AG08396 (cell line): ENCODE data around the gene LAMTOR5.

Experiments used
- DNase-seq: peaks from one replicate; pipeline ENCODE4 v3.0.0; 2012; ENCODE audit warnings: low spot score, mixed read lengths

The LAMTOR5 gene

DNA sequence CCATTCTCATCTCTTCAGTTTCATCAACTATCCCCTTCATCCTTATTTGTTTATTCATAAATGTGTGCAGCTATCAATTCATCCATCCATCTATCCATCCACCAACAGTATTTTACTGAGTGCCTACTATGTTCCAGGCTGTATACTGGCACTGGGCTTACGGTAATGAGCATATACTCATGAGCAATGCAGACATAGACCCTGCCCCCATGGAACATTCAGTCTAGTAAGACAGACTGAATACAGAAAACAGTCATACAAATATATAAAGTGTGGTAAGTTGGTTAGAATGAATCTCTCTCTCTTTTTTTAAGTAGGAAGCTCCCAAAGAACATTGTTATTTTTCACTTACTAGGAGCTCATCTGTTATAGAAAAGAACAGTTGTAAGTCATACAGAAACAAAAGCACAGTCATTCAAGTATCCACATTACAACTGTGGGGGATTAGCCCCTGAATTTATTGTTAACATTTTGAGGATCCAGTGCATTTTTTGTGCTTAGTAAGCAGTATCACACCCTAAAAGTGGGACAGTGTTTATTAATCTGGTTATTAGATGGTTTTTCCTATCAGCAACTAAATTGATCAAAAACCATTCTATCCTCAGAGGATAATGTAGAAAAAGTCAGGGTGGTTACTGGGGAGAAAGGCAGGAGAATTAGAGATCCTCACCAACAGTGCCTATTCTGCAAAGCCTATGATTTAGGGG is 20.3 kb downstream of the LAMTOR5 start:
- DNase-seq: no peak

DNA sequence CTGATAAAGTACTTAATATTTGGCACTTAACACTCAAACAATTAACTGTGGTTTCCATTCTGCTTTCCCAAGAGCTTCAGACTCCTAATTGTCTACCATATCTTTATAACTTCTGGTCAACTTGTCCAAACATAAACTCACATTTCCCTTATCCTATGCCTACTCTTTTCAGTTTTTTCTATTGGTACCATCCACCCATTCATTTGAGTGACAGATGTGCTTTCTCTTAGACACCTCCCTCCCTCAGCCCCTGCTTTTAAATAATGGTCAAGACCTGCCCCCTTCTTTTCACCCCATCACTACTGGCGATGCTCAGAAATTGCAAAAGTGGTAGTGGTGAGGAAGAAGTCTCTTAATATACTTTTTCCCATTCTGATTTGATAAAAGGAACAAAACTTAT is 22.1 kb downstream of the LAMTOR5 start:
- no peak for DNase-seq

DNA sequence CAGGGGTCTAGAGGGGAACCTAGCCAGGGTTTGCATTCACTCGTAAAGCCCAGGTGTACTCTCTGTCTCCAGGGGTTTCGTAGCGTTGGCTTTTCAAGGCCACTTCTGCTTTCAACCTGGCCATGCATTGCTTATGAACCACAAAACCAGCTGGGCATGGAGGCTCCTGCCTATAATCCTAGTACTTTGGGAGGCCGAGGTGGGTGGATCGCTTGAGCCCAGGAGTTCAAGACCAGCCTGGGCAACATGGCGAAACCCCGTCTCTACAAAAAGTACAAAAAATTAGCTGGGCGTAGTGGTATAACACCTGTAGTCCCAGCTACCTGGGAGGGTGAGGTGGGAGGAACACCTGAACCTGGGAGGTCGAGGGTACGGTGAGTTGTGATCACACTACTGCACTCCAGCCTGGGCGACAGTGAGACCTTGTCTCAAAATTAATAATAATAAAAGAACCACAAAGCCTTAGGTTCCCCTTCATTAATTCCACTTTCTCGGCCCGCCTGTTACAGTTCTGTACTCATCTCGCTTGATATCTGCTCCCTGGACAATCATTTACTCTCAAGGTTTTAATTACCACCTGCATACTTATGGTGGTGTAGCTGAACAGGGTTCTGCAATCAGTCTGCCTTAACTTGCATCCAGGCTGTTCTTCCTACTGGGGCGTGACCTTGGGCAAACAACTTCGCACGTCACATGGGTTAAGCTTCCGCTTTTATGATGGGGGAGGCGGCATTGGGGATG is 22.7 kb downstream of the LAMTOR5 start:
- no peak for DNase-seq

DNA sequence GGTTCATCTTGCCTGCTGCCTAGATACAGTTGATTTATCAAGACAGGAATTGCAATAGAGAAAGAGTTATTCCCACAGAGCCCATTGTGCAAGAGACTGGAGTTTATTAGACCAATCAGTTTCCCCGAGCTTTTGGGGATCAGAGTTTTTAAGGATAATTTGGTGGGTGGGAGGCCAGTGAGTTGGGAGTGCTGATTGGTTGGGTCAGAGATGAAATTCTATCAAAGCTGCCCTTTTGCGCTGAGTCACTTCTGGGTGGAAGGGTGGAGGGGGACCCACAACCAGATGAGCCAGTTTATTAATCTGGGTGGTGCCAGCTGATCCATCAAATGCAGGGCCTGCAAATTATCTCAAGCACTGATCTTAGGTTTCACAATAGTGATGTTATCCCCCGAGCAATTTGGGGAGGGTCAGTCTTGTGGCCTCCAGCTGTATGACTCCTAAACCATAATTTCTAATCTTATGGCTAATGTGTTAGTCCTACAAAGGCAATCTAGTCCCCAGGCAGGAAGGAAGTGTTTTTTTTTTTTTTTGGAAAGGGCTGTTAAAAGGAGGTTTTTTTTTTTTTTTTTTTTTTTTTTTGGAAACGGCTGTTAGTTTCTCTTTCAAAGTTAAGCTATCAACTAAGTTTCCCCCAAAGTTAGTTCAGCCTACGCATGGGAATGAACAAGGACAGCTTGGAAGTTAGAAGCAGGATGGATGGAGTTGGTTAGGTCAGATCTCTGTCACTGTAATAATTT is 24.1 kb downstream of the LAMTOR5 start:
- no peak for DNase-seq

DNA sequence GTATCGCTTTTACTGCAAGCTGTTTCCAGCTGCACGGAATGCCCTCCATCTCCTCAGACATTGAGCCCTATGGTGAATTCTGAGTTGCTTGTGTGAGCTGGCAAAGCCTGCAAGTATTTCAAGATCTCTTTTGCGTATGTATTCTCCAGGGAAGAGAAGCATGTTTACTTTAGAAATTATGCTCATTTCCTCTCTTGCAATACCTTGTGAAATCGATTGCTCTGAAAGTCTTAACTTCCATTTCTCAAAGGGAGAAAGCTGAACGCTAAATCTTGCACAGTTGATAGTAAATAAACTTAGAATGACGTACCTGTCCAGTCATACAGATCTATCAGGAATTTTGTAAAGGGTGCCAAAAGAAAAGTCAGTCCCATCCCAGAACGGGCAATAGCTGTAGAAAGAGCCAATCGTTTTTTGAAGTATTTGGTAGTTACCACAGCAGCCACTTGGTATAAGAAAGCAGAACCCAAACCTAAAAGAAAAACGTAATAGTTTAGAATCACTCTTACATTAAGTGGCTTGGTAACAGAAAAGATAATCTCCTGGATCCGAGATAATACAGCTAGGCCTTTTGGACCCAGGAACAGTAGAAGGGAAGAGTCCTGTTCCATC is 26.7 kb downstream of the LAMTOR5 start:
- DNase-seq: no peak

DNA sequence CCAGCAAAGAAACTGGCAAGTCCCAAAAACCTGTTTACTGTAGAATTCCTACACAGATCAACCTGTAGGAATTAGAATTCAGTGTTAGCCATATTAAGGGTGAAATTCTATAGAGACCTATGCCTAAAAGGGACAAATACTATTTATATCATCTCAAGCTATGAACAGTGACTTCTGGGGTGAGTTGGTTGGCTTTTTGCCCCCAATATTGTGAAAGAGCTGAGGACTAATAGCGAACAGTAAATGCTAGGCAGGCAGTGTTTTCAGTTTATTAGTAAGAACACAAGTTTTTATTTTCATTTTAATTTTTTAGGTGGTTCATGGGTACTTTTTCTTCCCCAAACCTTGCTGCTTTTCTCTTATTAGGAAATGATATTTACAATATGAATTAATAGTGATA is 32.0 kb downstream of the LAMTOR5 start:
- no peak for DNase-seq

DNA sequence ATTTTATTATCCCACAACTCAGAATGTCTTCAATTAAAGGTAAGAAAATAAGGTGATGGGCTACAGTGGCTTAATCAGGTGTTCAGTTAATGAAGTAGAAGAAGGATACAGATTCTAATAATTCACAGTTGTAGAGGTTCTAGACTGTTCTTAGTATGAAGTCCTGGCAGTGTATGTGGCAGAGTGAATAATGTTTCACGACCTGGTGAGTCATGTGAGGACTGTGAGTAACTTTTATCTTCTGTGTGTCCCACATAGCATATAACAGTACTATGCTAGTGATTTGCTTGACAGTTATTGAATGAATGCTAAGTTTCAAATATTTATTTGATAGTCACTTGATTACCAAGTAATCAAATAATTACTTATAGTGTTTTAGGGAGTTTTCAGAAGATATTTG is 36.7 kb downstream of the LAMTOR5 start:
- peak; percentile 28 for DNase-seq

DNA sequence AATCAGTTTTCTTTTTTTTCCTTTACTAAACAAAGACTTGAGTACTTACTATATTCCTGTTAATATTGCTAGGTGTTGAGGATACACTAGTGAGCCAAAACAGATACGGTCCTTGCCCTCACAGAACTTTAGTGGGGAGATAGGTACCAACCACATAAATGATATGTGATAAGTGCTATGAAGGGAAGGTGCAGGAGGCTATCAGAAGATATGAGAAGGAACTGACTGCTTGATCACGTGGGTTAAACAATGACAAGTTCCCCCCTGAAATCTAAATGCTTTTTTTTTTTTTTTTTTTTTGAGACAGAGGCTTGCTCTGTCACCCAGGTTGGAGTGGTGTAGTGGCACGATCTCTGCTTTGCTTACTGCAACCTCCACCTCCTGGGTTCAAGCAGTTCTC is 43.3 kb downstream of the LAMTOR5 start:
- no peak for DNase-seq

DNA sequence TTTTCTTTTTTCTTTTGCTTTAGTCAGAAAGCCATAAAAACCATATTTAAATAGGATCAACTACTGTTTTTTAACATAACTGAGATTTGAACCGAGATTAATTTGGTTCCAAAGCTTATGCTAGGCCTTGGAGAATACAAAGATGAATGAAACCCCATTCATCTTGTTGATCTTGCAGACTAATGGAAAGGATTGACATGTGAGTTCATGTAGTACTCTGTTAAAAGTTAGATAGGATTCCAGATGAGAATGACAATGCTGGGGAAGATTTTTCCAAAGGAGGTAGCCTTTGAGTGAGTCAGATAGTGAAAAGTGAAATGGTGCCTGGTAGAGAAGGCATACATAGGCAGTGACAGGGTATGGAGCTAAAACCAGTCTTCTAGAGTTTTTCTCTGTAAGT is 45.6 kb downstream of the LAMTOR5 start:
- DNase-seq: no peak

DNA sequence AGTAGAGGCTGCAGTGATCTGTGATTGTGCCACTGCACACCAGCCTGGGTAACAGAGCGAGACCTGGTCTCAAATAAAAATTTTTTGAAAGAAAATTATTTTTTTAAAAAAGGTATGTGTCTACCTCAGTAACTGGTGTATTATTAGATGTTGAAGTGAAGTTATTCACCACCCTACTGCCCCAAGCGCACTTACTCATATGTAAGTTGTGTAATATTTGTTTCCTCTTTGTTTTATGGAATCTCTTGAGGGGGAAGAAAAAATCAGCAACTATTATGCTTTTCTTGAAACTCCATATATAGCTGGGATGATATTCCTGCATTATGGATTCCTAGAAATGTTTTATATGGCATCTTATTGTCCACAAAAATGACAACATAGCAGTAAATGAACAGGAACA is 47.1 kb downstream of the LAMTOR5 start:
- no peak for DNase-seq

DNA sequence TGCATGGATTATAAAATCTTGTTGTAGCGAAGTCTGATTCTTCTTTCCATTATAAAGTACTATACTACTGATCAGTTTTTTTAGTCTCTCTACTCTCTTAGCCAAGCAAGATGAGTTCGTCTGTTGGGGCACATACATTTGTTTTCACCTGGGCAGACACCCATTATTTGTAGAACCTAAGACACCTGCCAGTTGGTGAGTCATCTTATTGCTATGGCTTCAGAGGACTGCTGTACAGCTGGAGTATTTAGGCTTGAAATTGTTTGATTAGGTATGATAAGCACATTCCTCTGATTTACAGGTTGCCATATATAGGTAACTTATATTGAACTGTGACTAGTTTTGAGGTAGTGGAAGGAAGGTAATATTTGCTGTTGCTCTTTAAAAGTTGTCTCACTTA is 51.1 kb downstream of the LAMTOR5 start:
- DNase-seq: no peak

DNA sequence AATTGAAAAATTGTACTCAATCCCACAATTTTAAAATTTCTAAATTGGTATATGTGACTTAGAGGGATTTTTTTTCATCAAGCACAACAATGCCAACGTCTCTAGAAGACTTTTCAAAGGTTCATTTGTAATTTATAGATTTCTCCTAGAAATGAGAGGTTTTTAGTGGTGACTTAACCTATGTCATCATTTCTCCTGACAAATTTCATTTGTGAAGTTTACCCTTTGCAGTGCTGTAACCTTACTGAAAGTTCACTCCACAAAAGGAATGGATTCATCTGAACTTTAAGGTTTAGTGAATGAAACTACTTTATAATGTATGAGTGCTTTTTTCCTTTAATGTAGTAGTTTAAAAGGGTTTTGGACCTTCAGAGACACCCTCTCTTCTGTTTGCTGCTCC is 52.2 kb downstream of the LAMTOR5 start:
- DNase-seq: no peak
